HG03565 (cell line): Measurements from ENCODE around the gene SRSF7.
"Not testable (repeated sequence)": the region's sequence is repeated elsewhere in the genome, so short reads cannot be mapped to it uniquely, and the experiment has no call there.

Experiments used
- ATAC-seq: cut with Tn5 transposase; IDR thresholded peaks from one replicate; pipeline ENCODE4 v1.9.1; 2021; ENCODE audit warnings: mild to moderate bottlenecking, moderate library complexity; ENCODE audit not compliant: unreplicated experiment

SRSF7 gene

GRCh38 chr2:38733300-38733971 lies 17.7 kb downstream of the SRSF7 start:
- no peak for ATAC-seq

GRCh38 chr2:38731684-38732221 lies 19.4 kb downstream of the SRSF7 start:
- no peak for ATAC-seq

- no peak for ATAC-seq
Measured at GRCh38 chr2:38731090-38731489, 20.1 kb downstream of the SRSF7 start.

GRCh38 chr2:38728694-38729093 lies 22.5 kb downstream of the SRSF7 start:
- no peak for ATAC-seq

GRCh38 chr2:38727661-38728060 lies 23.5 kb downstream of the SRSF7 start:
- no peak for ATAC-seq

- ATAC-seq = no peak
Measured at GRCh38 chr2:38723173-38723572, 28.0 kb downstream of the SRSF7 start.

- ATAC-seq = no peak
Measured at GRCh38 chr2:38722271-38723061, 28.7 kb downstream of the SRSF7 start.

- peak; percentile 32 for ATAC-seq
Measured at GRCh38 chr2:38720613-38721241, 30.4 kb downstream of the SRSF7 start.

- ATAC-seq = no peak
Measured at GRCh38 chr2:38719706-38720105, 31.5 kb downstream of the SRSF7 start.

GRCh38 chr2:38718601-38719000 lies 32.6 kb downstream of the SRSF7 start:
- no peak for ATAC-seq

GRCh38 chr2:38716185-38716584 lies 35.0 kb downstream of the SRSF7 start:
- no peak for ATAC-seq

- not testable (repeated sequence) for ATAC-seq
Measured at GRCh38 chr2:38714941-38715340, 36.2 kb downstream of the SRSF7 start.

- no peak for ATAC-seq
Measured at GRCh38 chr2:38713338-38713737, 37.8 kb downstream of the SRSF7 start.

GRCh38 chr2:38712871-38713270 lies 38.3 kb downstream of the SRSF7 start:
- ATAC-seq = no peak

- no peak for ATAC-seq
Measured at GRCh38 chr2:38712413-38712812, 38.7 kb downstream of the SRSF7 start.

GRCh38 chr2:38711558-38711957 lies 39.6 kb downstream of the SRSF7 start:
- no peak for ATAC-seq

- ATAC-seq = no peak
Measured at GRCh38 chr2:38709567-38710194, 41.5 kb downstream of the SRSF7 start.

- ATAC-seq = no peak
Measured at GRCh38 chr2:38708900-38709566, 42.1 kb downstream of the SRSF7 start.

- ATAC-seq = not testable (repeated sequence)
Measured at GRCh38 chr2:38708491-38708890, 42.7 kb downstream of the SRSF7 start.

GRCh38 chr2:38706846-38707345 lies 44.3 kb downstream of the SRSF7 start:
- ATAC-seq = no peak
